Measurements from ENCODE around the gene SS18L1.

The SS18L1 gene

GRCh38 chr20:62193079-62194025, 49.8 kb downstream of the SS18L1 start:
- no peak for TF ChIP-seq CTCF (IDR thresholded peaks at IDR 0.05; ENCODE audit: unreplicated experiment in 3 of 3)
- Mint-ChIP-seq H3K9me3 (no peaks in the 10 kb centered on the region), H3K4me1 (no peaks in the 10 kb centered on the region), H3K27me3 (ENCODE audit: low read depth) (no peaks in the 10 kb centered on the region), H3K27ac (no peak overlapping the region), H3K4me3 (no peak overlapping the region), H3K36me3 (ENCODE audit: low read depth) (peaks cover 18% of the 10 kb centered on the region)

GRCh38 chr20:62195075-62195405, 51.5 kb downstream of the SS18L1 start:
- no peak for TF ChIP-seq CTCF (IDR thresholded peaks at IDR 0.05; ENCODE audit: unreplicated experiment in 3 of 3)
- H3K4me3 Mint-ChIP-seq: no peak overlapping the region
- no peak overlapping the region for H3K27ac Mint-ChIP-seq
- H3K9me3 Mint-ChIP-seq: no peaks in the 10 kb centered on the region
- H3K4me1 Mint-ChIP-seq: no peaks in the 10 kb centered on the region
- H3K27me3 Mint-ChIP-seq (ENCODE audit: low read depth): no peaks in the 10 kb centered on the region
- peaks cover 29% of the 10 kb centered on the region for H3K36me3 Mint-ChIP-seq (ENCODE audit: low read depth)

DNA sequence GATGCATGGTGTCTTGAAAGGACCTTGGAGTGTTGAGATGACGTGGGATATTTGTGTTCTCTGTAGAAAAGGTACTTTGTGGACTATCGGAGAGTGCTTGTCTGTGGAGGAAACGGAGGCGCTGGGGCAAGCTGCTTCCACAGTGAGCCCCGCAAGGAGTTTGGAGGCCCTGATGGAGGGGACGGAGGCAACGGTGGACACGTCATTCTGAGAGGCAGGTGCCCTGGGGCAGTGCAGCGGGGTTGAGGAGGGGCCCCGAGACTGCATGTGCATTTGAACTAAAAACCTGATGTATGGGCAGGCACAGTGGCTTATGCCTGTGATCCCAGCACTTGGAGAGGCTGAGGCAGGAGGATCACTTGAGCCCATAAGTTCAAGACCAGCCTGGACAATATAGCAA, 52.2 kb downstream of the SS18L1 start:
- Mint-ChIP-seq H3K27ac (no peak overlapping the region), H3K4me3 (no peak overlapping the region), H3K9me3 (no peaks in the 10 kb centered on the region), H3K36me3 (ENCODE audit: low read depth) (peaks cover 29% of the 10 kb centered on the region), H3K27me3 (ENCODE audit: low read depth) (no peaks in the 10 kb centered on the region), H3K4me1 (no peaks in the 10 kb centered on the region)
- TF ChIP-seq CTCF (IDR thresholded peaks at IDR 0.05; ENCODE audit: unreplicated experiment in 3 of 3): no peak

DNA sequence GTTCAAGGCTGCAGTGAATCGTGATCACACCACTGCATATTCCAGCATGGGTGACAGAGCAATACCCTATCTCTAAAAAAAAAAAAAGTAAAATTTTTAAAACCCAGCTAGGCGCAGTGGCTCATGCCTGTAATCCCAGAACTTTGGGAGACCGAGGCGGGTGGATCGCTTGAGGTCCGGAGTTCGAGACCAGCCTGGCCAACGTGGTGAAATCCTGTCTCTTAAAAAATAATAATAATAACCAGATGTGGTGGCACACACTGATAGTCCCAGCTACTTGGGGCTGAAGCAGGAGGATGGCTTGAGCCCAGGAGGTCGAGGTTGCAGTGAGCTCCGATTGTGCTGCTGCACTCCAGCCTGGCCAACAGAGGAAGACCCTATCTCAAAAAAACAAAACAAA, 52.7 kb downstream of the SS18L1 start:
- Mint-ChIP-seq H3K9me3 (no peaks in the 10 kb centered on the region), H3K4me1 (no peaks in the 10 kb centered on the region), H3K27ac (no peak overlapping the region), H3K4me3 (no peak overlapping the region), H3K36me3 (ENCODE audit: low read depth) (peaks cover 30% of the 10 kb centered on the region), H3K27me3 (ENCODE audit: low read depth) (no peaks in the 10 kb centered on the region)
- TF ChIP-seq CTCF (IDR thresholded peaks at IDR 0.05; ENCODE audit: unreplicated experiment in 3 of 3): no peak

DNA sequence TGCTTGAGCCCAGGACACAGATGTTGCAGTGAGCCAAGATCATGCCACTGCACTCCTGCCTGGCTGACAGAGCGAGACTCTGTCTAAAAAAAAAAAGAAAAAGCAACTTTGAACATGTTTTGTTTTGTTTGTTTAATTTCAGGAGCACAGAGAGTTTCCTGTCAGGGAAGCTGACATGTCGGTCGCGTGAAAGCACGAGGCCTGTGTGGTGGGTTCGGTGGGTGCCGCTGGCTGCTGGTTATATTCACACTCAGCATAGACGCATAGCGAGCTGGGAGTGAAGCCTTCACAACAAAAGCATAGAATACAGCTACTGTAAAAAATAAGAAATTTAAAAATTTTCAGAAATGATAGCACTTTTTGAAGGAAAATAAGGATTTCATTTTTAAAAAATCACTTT, 53.7 kb downstream of the SS18L1 start:
- H3K4me1 Mint-ChIP-seq: peaks cover 5% of the 10 kb centered on the region
- peaks cover 33% of the 10 kb centered on the region for H3K36me3 Mint-ChIP-seq (ENCODE audit: low read depth)
- TF ChIP-seq CTCF (IDR thresholded peaks at IDR 0.05; ENCODE audit: unreplicated experiment in 3 of 3): no peak
- no peak overlapping the region for H3K27ac Mint-ChIP-seq
- H3K9me3 Mint-ChIP-seq: no peaks in the 10 kb centered on the region
- H3K27me3 Mint-ChIP-seq (ENCODE audit: low read depth): no peaks in the 10 kb centered on the region
- no peak overlapping the region for H3K4me3 Mint-ChIP-seq

DNA sequence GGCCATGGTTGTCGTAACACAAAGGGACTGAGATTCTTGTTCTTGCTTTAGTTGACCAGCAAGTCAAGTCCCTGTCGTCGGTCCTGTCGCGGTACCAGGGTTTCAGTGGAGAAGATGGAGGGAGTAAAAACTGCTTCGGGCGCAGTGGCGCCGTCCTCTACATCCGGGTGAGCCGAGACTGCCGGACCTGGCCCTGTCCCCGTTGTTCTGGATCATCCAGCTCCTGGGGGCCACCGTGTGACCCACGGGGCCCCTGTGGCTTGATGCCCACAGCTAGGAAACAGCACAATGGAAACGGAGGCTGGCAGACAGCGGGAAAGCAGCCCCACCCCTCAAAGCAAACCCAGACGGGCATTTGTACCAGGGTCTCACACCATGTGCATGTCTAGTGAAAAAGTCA, 54.2 kb downstream of the SS18L1 start:
- no peaks in the 10 kb centered on the region for H3K27me3 Mint-ChIP-seq (ENCODE audit: low read depth)
- no peak overlapping the region for H3K4me3 Mint-ChIP-seq
- no peak for TF ChIP-seq CTCF (IDR thresholded peaks at IDR 0.05; ENCODE audit: unreplicated experiment in 3 of 3)
- peaks cover 33% of the 10 kb centered on the region for H3K36me3 Mint-ChIP-seq (ENCODE audit: low read depth)
- H3K4me1 Mint-ChIP-seq: peaks cover 5% of the 10 kb centered on the region
- H3K27ac Mint-ChIP-seq: no peak overlapping the region
- no peaks in the 10 kb centered on the region for H3K9me3 Mint-ChIP-seq
